AG04450 (cell line): ENCODE measurements around the gene PLCL1. TPM values are rescaled to one million over a fixed set of nuclear protein-coding genes. Genes with fewer than 3 reads are reported as not detected.

ENCODE experiments used
- CTCF ChIA-PET: fragments of 300-600, 350-600 bp; formaldehyde crosslinking; extraction: SDS; loops from one replicate; lab custom pipeline; 2022; ENCODE audit warnings: antibody characterized with exemption, inconsistent platforms; lab: Charles Lee
- POLR2A ChIA-PET: fragments of 350-600 bp; formaldehyde crosslinking; extraction: SDS; loops from one replicate; lab custom pipeline; 2021; ENCODE audit warnings: antibody characterized with exemption, inconsistent platforms; lab: Yijun Ruan, JAX
- DNase-seq: peaks from one replicate; pipeline ENCODE4 v3.0.0-alpha.2; 2011; ENCODE audit warnings: low read depth, low spot score
- H3K27ac ChIP-seq: one replicate; pipeline ENCODE4 v1.5.1; 2012; ENCODE audit warnings: low read depth, low read length, control low read depth
- H3K27me3 ChIP-seq: one replicate; pipeline ENCODE4 v1.6.0; 2012; ENCODE audit warnings: low read length; ENCODE audit not compliant: control insufficient read depth, insufficient read depth
- H3K4me3 ChIP-seq: 2 replicates; pipeline ENCODE4 v1.5.1; 2011; ENCODE audit warnings: mild to moderate bottlenecking, low read depth, low read length, control low read depth
- H3K9me3 ChIP-seq: 2 replicates; pipeline ENCODE4 v1.5.1; 2012; ENCODE audit warnings: low read length; ENCODE audit not compliant: control insufficient read depth, insufficient read depth
- CTCF ChIP-seq: IDR thresholded peaks from 2 replicates; pipeline ENCODE4 v1.5.1; 2011; ENCODE audit warnings: low read depth, low read length, control low read depth, inconsistent platforms
- polyA plus RNA-seq: library from polyadenylated mRNA; depleted of rRNA; stranded (reverse); fragments of >200 nt; gene quantifications from 2 replicates; pipeline ENCODE4 v1.2.3, GENCODE V29; 2011

The PLCL1 gene
- polyA plus RNA-seq, 1 experiment, result 0.43 TPM

GRCh38 chr2:197969391-197969893 is 165.0 kb downstream of the PLCL1 start:
- Histone ChIP-seq H3K27me3 (no peaks in the 10 kb centered on the region), H3K27ac (no peak overlapping the region), H3K4me3 (no peak overlapping the region), H3K9me3 (no peaks in the 10 kb centered on the region)
- POLR2A ChIA-PET, result no interaction called here
- DNase-seq, result peak; percentile 13
- TF ChIP-seq CTCF, result no peak
- CTCF ChIA-PET, result no interaction called here

- ChIA-PET CTCF (no interaction called here), POLR2A (no interaction called here)
- Histone ChIP-seq H3K27ac (no peak overlapping the region), H3K9me3 (no peaks in the 10 kb centered on the region), H3K4me3 (no peak overlapping the region), H3K27me3 (no peaks in the 10 kb centered on the region)
- DNase-seq, result peak; percentile 48
- TF ChIP-seq CTCF, result no peak
Measured at GRCh38 chr2:197972061-197972460, 167.7 kb downstream of the PLCL1 start.

- Histone ChIP-seq H3K27me3 (no peaks in the 10 kb centered on the region), H3K27ac (no peak overlapping the region), H3K4me3 (no peak overlapping the region), H3K9me3 (no peaks in the 10 kb centered on the region)
- POLR2A ChIA-PET, result no interaction called here
- DNase-seq, result no peak
- no peak for TF ChIP-seq CTCF
- CTCF ChIA-PET, result no interaction called here
Measured at GRCh38 chr2:197972587-197972986, 168.2 kb downstream of the PLCL1 start.

GRCh38 chr2:197973772-197974171 is 169.4 kb downstream of the PLCL1 start:
- CTCF ChIA-PET, result no interaction called here
- DNase-seq, result no peak
- no peaks in the 10 kb centered on the region for H3K27me3 ChIP-seq
- no peak overlapping the region for H3K4me3 ChIP-seq
- no peaks in the 10 kb centered on the region for H3K9me3 ChIP-seq
- no peak for TF ChIP-seq CTCF
- POLR2A ChIA-PET, result no interaction called here
- H3K27ac ChIP-seq, result no peak overlapping the region

- ChIA-PET POLR2A (no interaction called here), CTCF (no interaction called here)
- H3K4me3 ChIP-seq, result no peak overlapping the region
- TF ChIP-seq CTCF, result no peak
- H3K27me3 ChIP-seq, result no peaks in the 10 kb centered on the region
- no peaks in the 10 kb centered on the region for H3K9me3 ChIP-seq
- DNase-seq, result no peak
- no peak overlapping the region for H3K27ac ChIP-seq
Measured at GRCh38 chr2:197975931-197976519, 171.6 kb downstream of the PLCL1 start.
